ENCODE results near the gene SLC4A8.

The SLC4A8 gene

DNA sequence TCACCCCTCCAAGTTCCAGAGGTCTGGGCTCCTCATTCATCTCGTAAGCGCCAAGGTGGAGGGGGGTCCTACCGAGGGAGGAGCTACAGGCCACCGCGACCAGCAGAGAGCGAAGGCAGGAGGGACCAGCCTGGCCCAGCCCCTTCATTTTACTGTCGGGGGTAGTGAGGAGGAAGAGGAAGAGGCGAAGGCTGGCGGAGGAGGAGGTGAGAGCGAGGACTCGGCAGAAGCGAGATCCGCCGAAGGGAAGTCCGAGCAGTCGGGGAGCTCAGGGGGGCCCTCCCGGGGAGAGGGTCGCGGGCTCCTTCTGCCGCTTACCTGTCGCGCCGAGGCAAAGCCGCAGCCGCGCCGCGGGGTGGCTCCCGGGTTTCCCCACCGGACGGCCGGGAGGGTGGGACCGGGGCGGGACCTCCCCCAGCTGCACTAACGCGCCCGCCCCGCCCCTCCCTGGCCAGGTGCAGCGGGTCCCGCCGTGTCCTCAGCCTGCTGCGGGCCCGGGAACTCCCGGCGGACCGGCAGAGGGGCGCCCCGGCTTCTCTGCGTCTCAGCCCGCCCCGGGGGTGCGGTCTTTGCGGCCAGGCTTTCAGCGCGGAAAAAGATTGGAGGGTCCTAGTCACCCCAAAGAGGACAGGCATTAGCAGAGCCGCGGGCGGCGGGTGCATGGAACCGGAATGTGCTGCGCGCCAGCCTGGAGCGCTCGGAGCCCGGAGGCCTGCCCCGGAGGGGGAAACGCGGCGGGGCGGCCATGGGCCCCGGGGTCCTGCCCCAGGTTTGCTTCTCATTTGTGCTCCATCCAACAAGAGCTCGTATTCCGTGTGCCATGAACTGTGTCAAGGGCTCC lies 33.1 kb upstream of the SLC4A8 start, which contains the start of gene GALNT6:
GALNT6 (minus strand) TSS at position 124 of the 841 bp plus-strand sequence. CDS start 11,625 bp downstream, outside the sequence.
- no peaks in the 10 kb centered on the region for H3K27me3 Mint-ChIP-seq

GRCh38 chr12:51392556-51393237 lies 31.9 kb upstream of the SLC4A8 start:
- Mint-ChIP-seq H3K27ac (peak overlapping the region; percentile 62), H3K4me3 (peak overlapping the region; percentile 81), H3K27me3 (no peaks in the 10 kb centered on the region), H3K36me3 (no peaks in the 10 kb centered on the region), H3K4me1 (peaks cover 72% of the 10 kb centered on the region), H3K9me3 (no peaks in the 10 kb centered on the region)

More for the DNA sequence above, 33.1 kb upstream of the SLC4A8 start, which contains the start of gene GALNT6:
- peak within 1 kb of the TSS; percentile 91 for H3K4me3 Mint-ChIP-seq
- H3K27ac Mint-ChIP-seq, result peak within 1 kb of the TSS; percentile 74
- no peaks in the 10 kb centered on the region for H3K36me3 Mint-ChIP-seq
- peaks cover 79% of the 10 kb centered on the region for H3K4me1 Mint-ChIP-seq
- no peaks in the 10 kb centered on the region for H3K9me3 Mint-ChIP-seq

- Mint-ChIP-seq H3K27me3 (no peaks in the 10 kb centered on the region), H3K4me3 (peak overlapping the region; percentile 81), H3K4me1 (peaks cover 62% of the 10 kb centered on the region), H3K27ac (peak overlapping the region; percentile 65), H3K36me3 (no peaks in the 10 kb centered on the region), H3K9me3 (no peaks in the 10 kb centered on the region)
Measured at GRCh38 chr12:51393676-51394545, 30.7 kb upstream of the SLC4A8 start.

DNA sequence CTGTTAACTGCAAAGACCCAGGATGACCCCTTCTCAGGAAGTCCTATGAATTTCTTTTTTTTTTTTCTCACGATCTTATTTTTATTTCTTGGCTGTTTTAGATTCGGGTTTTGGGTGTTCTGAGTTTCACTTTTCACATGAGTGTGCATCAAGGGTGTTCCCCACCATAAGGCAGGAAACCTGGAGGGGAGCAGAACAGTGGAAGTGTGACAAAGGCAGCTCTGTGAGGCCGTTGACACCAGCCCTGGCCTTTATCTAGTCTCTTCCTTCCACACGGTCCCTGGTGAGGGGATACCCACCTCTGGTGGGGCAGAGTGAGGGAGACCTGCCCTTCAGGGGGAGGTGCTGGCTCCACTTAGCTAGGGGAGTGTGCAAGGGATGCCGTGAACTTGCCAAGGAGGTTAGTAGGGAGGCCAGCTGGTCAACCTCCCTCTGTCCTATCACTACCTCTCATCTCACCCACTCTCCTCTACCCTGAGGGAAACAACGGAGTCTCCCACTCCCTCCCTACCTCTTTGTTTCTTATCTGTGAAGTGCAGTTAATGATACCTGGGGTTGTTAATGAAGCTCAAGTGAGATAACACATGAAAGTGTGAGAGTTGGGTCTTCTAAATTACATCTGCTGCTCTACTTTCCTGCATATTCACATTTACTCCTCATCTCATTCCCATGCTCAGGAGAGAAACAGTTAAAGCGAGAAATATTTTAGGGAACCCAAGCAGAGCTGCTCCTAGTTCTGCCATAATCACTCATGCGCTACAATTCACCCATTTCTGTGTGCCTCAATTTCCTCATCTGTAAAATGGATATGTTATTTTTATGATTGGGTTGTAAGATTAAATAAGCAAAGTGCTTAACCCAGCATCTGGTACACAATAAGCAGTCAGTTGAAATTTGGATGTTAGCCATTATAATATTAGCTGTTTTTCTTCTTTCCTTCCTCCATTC lies 29.1 kb upstream of the SLC4A8 start:
- Mint-ChIP-seq H3K27me3 (no peaks in the 10 kb centered on the region), H3K4me3 (peak overlapping the region; percentile 49), H3K27ac (peak overlapping the region; percentile 65), H3K9me3 (no peaks in the 10 kb centered on the region), H3K4me1 (peaks cover 45% of the 10 kb centered on the region), H3K36me3 (no peaks in the 10 kb centered on the region)

GRCh38 chr12:51397670-51398069 lies 27.0 kb upstream of the SLC4A8 start:
- H3K9me3 Mint-ChIP-seq, result no peaks in the 10 kb centered on the region
- H3K4me1 Mint-ChIP-seq, result peaks cover 37% of the 10 kb centered on the region
- no peaks in the 10 kb centered on the region for H3K27me3 Mint-ChIP-seq
- H3K36me3 Mint-ChIP-seq, result no peaks in the 10 kb centered on the region
- no peak overlapping the region for H3K4me3 Mint-ChIP-seq
- no peak overlapping the region for H3K27ac Mint-ChIP-seq

- Mint-ChIP-seq H3K27me3 (no peaks in the 10 kb centered on the region), H3K9me3 (no peaks in the 10 kb centered on the region), H3K4me1 (peaks cover 14% of the 10 kb centered on the region), H3K27ac (no peak overlapping the region), H3K36me3 (no peaks in the 10 kb centered on the region), H3K4me3 (no peak overlapping the region)
Measured at GRCh38 chr12:51399891-51400290, 24.7 kb upstream of the SLC4A8 start.

DNA sequence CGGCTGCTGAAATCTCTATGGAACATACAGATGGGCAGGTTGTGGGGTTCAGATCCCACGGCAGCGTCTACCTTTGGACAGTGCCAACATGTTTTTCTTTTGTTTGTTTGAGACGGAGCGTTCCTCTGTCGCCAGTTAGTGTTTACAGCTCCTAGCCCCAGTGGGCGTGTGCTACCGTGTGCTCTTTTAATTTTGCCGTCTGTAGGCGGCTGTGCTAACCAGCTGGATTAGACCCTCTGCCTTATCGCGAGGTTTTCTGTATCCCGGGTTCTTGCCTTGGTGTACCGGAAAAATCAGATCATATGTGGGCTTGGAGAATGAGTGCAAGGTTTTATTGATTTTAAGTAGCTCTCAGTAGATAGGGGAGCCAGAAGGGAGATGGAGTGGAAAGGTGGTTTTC lies 23.6 kb upstream of the SLC4A8 start:
- H3K9me3 Mint-ChIP-seq, result no peaks in the 10 kb centered on the region
- H3K36me3 Mint-ChIP-seq, result no peaks in the 10 kb centered on the region
- no peak overlapping the region for H3K27ac Mint-ChIP-seq
- no peak overlapping the region for H3K4me3 Mint-ChIP-seq
- peaks cover 3% of the 10 kb centered on the region for H3K4me1 Mint-ChIP-seq
- H3K27me3 Mint-ChIP-seq, result no peaks in the 10 kb centered on the region

- Mint-ChIP-seq H3K36me3 (no peaks in the 10 kb centered on the region), H3K4me1 (no peaks in the 10 kb centered on the region), H3K4me3 (no peak overlapping the region), H3K9me3 (no peaks in the 10 kb centered on the region), H3K27ac (no peak overlapping the region), H3K27me3 (no peaks in the 10 kb centered on the region)
Measured at GRCh38 chr12:51401486-51401885, 23.1 kb upstream of the SLC4A8 start.

DNA sequence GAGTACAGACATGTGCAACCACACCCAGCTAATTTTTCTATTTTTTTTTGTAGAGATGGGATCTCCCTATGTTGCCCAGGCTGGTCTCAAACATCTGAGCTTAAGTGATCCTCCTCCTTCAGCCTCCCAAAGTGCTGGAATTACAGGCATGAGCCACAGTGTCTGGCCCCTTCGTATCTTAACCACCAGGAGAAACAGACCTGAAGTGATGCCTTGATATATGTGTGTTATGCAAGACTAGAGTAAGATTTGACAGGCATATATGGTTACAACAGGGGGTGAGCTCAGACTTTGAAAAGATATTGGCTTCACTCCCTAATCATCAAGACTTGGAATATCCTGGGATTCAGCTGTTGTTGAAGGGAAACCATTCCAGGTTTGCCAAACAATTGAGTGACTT lies 22.7 kb upstream of the SLC4A8 start:
- H3K9me3 Mint-ChIP-seq, result no peaks in the 10 kb centered on the region
- no peaks in the 10 kb centered on the region for H3K27me3 Mint-ChIP-seq
- H3K27ac Mint-ChIP-seq, result no peak overlapping the region
- H3K4me1 Mint-ChIP-seq, result no peaks in the 10 kb centered on the region
- no peaks in the 10 kb centered on the region for H3K36me3 Mint-ChIP-seq
- H3K4me3 Mint-ChIP-seq, result no peak overlapping the region

DNA sequence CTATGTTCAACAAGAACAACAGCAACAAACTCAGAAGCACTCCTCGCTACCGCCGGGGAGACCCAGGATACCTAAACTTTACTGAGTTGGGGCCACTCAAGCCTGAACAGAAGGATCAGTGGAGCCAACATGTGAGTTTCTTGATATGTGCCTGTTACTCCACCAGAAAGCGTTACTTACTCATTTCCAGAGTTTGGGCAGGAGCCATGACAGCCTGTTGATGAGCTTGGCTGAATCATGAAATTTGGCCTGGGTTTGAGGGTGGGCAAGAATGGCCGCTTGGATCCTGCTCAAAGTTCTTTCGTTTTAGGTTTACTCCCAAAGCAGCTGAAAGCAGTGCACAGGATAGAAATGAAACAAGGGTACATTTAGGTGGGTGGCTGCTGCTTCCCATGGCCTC lies 21.5 kb upstream of the SLC4A8 start:
- no peaks in the 10 kb centered on the region for H3K36me3 Mint-ChIP-seq
- no peaks in the 10 kb centered on the region for H3K4me1 Mint-ChIP-seq
- no peak overlapping the region for H3K4me3 Mint-ChIP-seq
- no peaks in the 10 kb centered on the region for H3K9me3 Mint-ChIP-seq
- H3K27ac Mint-ChIP-seq, result no peak overlapping the region
- no peaks in the 10 kb centered on the region for H3K27me3 Mint-ChIP-seq

GRCh38 chr12:51403681-51404136 lies 20.9 kb upstream of the SLC4A8 start:
- H3K4me3 Mint-ChIP-seq, result no peak overlapping the region
- no peaks in the 10 kb centered on the region for H3K27me3 Mint-ChIP-seq
- no peak overlapping the region for H3K27ac Mint-ChIP-seq
- no peaks in the 10 kb centered on the region for H3K9me3 Mint-ChIP-seq
- H3K36me3 Mint-ChIP-seq, result no peaks in the 10 kb centered on the region
- H3K4me1 Mint-ChIP-seq, result no peaks in the 10 kb centered on the region

GRCh38 chr12:51404627-51405026 lies 20.0 kb upstream of the SLC4A8 start:
- no peaks in the 10 kb centered on the region for H3K9me3 Mint-ChIP-seq
- no peaks in the 10 kb centered on the region for H3K36me3 Mint-ChIP-seq
- no peaks in the 10 kb centered on the region for H3K4me1 Mint-ChIP-seq
- no peak overlapping the region for H3K4me3 Mint-ChIP-seq
- H3K27me3 Mint-ChIP-seq, result no peaks in the 10 kb centered on the region
- no peak overlapping the region for H3K27ac Mint-ChIP-seq

DNA sequence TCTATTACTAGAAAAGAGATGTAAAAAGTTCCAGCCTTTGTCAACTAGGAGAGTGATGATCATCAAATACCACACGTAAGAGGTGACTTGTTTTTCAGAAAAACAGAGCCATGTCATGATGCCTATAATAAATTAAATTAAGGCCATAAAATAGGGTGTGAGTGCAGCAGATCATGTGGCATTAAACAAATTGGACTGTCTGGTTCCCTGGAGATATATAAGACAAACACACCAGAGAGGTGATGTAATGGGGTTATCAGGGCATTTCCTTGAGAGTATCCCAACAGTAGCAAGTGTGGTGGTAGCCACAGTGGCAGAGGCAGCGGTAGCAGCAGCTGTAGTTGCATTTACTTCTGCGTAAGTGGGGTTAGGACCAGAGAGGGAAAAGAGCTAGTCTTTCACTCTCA lies 18.8 kb upstream of the SLC4A8 start:
- H3K36me3 Mint-ChIP-seq, result no peaks in the 10 kb centered on the region
- no peak overlapping the region for H3K4me3 Mint-ChIP-seq
- no peaks in the 10 kb centered on the region for H3K27me3 Mint-ChIP-seq
- no peaks in the 10 kb centered on the region for H3K4me1 Mint-ChIP-seq
- no peaks in the 10 kb centered on the region for H3K9me3 Mint-ChIP-seq
- no peak overlapping the region for H3K27ac Mint-ChIP-seq

DNA sequence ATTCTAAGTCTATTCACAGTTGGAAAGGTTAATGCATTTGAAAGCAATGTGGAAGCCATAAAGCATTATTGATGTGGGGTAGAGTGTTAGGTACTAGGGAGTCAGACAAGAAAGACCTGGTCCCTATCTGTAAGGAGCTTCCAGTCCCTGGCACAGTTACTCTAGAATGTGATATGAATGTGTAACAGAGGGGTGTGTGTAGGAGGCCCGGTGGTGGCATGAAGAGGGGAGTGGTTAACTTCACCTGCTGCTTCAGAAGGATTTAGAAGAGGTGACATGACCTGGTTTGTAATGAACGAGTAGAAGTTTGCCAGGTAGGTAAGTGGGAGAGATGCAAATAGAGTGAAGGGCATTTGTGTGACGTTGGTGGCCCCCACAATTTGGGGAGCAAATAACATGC lies 18.3 kb upstream of the SLC4A8 start:
- Mint-ChIP-seq H3K9me3 (no peaks in the 10 kb centered on the region), H3K27ac (no peak overlapping the region), H3K4me1 (no peaks in the 10 kb centered on the region)

More for the DNA sequence above, 18.3 kb upstream of the SLC4A8 start:
- H3K27me3 Mint-ChIP-seq, result no peaks in the 10 kb centered on the region
- H3K4me3 Mint-ChIP-seq, result no peak overlapping the region
- no peaks in the 10 kb centered on the region for H3K36me3 Mint-ChIP-seq

Measured in activated naive CD4-positive, alpha-beta T cell treated with anti-CD3 and anti-CD28 coated beads, Interleukin-2, amount 50 U/mL, for 24 hours (primary cell).